Measurements from ENCODE around the gene LRP1-AS.

LRP1-AS gene

DNA sequence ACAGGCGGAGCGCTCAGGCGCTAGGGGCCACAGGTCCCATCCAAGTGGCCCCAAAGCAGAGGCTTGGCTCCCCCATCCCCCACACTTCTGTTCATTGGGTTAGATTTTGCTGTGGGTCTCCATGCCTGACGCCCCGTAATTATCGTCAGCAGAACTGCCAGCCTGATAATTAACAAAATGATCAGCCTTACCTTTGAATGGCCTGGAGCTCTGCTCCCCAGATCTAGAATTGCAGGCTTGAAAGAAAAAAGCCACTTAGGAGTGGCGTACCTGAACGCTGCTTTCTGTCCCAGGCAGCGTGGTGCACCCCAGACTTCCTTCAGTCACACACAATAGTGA lies 28.7 kb upstream of the LRP1-AS start:
- WGBS = 90% methylated on average over 9 of the region's 9 CpGs
- H3K18ac ChIP-seq (ENCODE audit: low read depth in 1 of 2, low read length in 2 of 2) = no peak overlapping the region
- peak overlapping the region; percentile 61 for H3K9ac ChIP-seq (ENCODE audit: low read length)
- H2BK120ac ChIP-seq (ENCODE audit: low read depth, low read length) = no peak overlapping the region
- H3K9me3 ChIP-seq (ENCODE audit: control insufficient read depth, low read length) = no peaks in the 10 kb centered on the region
- peaks cover 93 to 96% of the 10 kb centered on the region in 2 experiments for H3K36me3 ChIP-seq (ENCODE audit: control insufficient read depth in 1 of 2, insufficient read depth in 2 of 2, low read depth in 1 of 2, low read length in 2 of 2)
- H4K91ac ChIP-seq (ENCODE audit: low read length) = no peak overlapping the region
- no peak overlapping the region for H3K4me2 ChIP-seq (ENCODE audit: low read length, poor library complexity, severe bottlenecking)
- peaks cover 17% of the 10 kb centered on the region for H3K79me1 ChIP-seq (replicated peaks; ENCODE audit: low read length, poor library complexity, severe bottlenecking)
- H3K27me3 ChIP-seq (ENCODE audit: control insufficient read depth in 1 of 2, insufficient read depth in 1 of 2, low read length in 2 of 2) = no peaks in the 10 kb centered on the region
- H4K8ac ChIP-seq (ENCODE audit: low read length) = no peak overlapping the region
- H2BK5ac ChIP-seq (ENCODE audit: low read depth, low read length, poor library complexity, severe bottlenecking) = no peak overlapping the region
- H3K4me1 ChIP-seq (ENCODE audit: control insufficient read depth, insufficient read depth, low read depth, low read length) = peaks cover 3% of the 10 kb centered on the region
- H3K27ac ChIP-seq (ENCODE audit: low read length, poor library complexity, severe bottlenecking) = no peak overlapping the region
- no peak overlapping the region for H2BK15ac ChIP-seq (ENCODE audit: low read depth, poor library complexity, severe bottlenecking)
- H3K23ac ChIP-seq (ENCODE audit: low read length in 2 of 2) = no peak overlapping the region
- no peak for DNase-seq
- H2AFZ ChIP-seq (ENCODE audit: low read depth, low read length) = no peak overlapping the region
- H2AK5ac ChIP-seq (ENCODE audit: low read length, severe bottlenecking) = no peak overlapping the region
- H3K4ac ChIP-seq (ENCODE audit: low read depth in 1 of 2, low read length in 2 of 2) = no peak overlapping the region
- H3K14ac ChIP-seq (ENCODE audit: low read length in 2 of 2) = no peak overlapping the region
- no peak overlapping the region for H3K4me3 ChIP-seq (ENCODE audit: insufficient read depth in 1 of 2, low read depth in 1 of 2, low read length in 2 of 2)
- no peak overlapping the region for H2BK12ac ChIP-seq (ENCODE audit: low read length in 2 of 2)

DNA sequence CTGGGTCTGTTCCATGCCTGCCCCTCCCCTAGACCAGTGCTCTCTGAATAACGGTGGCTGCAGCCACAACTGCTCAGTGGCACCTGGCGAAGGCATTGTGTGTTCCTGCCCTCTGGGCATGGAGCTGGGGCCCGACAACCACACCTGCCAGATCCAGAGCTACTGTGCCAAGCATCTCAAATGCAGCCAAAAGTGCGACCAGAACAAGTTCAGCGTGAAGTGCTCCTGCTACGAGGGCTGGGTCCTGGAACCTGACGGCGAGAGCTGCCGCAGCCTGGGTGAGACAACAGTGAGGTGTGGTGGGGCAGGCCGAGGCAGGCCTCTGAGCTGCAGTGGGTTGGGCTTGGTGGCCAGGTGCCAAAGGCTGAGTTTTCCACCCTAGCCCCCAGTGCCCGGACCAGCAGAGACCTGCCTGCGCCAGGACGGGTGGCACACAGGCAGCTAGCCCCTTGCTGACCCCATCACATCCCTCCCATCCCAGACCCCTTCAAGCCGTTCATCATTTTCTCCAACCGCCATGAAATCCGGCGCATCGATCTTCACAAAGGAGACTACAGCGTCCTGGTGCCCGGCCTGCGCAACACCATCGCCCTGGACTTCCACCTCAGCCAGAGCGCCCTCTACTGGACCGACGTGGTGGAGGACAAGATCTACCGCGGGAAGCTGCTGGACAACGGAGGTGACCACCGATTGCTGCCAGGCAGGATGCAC lies 28.2 kb upstream of the LRP1-AS start:
- H4K8ac ChIP-seq (ENCODE audit: low read length) = no peak overlapping the region
- H2AFZ ChIP-seq (ENCODE audit: low read depth, low read length) = no peak overlapping the region
- no peak overlapping the region for H3K4me3 ChIP-seq (ENCODE audit: insufficient read depth in 1 of 2, low read depth in 1 of 2, low read length in 2 of 2)
- H3K9me3 ChIP-seq (ENCODE audit: control insufficient read depth, low read length) = no peaks in the 10 kb centered on the region
- H2BK15ac ChIP-seq (ENCODE audit: low read depth, poor library complexity, severe bottlenecking) = no peak overlapping the region
- DNase-seq = peak; percentile 71
- H2BK12ac ChIP-seq (ENCODE audit: low read length in 2 of 2) = no peak overlapping the region
- H3K9ac ChIP-seq (ENCODE audit: low read length) = peak overlapping the region; percentile 61
- H3K14ac ChIP-seq (ENCODE audit: low read length in 2 of 2) = no peak overlapping the region
- H3K4me2 ChIP-seq (ENCODE audit: low read length, poor library complexity, severe bottlenecking) = no peak overlapping the region
- H2BK5ac ChIP-seq (ENCODE audit: low read depth, low read length, poor library complexity, severe bottlenecking) = no peak overlapping the region
- WGBS = 77% methylated on average over 28 of the region's 29 CpGs
- H4K91ac ChIP-seq (ENCODE audit: low read length) = no peak overlapping the region
- H2AK5ac ChIP-seq (ENCODE audit: low read length, severe bottlenecking) = no peak overlapping the region
- no peak overlapping the region for H3K4ac ChIP-seq (ENCODE audit: low read depth in 1 of 2, low read length in 2 of 2)
- no peak overlapping the region for H3K27ac ChIP-seq (ENCODE audit: low read length, poor library complexity, severe bottlenecking)
- H3K36me3 ChIP-seq (ENCODE audit: control insufficient read depth in 1 of 2, insufficient read depth in 2 of 2, low read depth in 1 of 2, low read length in 2 of 2) = peaks cover 93 to 96% of the 10 kb centered on the region in 2 experiments
- H3K4me1 ChIP-seq (ENCODE audit: control insufficient read depth, insufficient read depth, low read depth, low read length) = peaks cover 3% of the 10 kb centered on the region
- H2BK120ac ChIP-seq (ENCODE audit: low read depth, low read length) = no peak overlapping the region
- H3K18ac ChIP-seq (ENCODE audit: low read depth in 1 of 2, low read length in 2 of 2) = no peak overlapping the region
- H3K23ac ChIP-seq (ENCODE audit: low read length in 2 of 2) = no peak overlapping the region
- peaks cover 19% of the 10 kb centered on the region for H3K79me1 ChIP-seq (replicated peaks; ENCODE audit: low read length, poor library complexity, severe bottlenecking)
- H3K27me3 ChIP-seq (ENCODE audit: control insufficient read depth in 1 of 2, insufficient read depth in 1 of 2, low read length in 2 of 2) = no peaks in the 10 kb centered on the region

DNA sequence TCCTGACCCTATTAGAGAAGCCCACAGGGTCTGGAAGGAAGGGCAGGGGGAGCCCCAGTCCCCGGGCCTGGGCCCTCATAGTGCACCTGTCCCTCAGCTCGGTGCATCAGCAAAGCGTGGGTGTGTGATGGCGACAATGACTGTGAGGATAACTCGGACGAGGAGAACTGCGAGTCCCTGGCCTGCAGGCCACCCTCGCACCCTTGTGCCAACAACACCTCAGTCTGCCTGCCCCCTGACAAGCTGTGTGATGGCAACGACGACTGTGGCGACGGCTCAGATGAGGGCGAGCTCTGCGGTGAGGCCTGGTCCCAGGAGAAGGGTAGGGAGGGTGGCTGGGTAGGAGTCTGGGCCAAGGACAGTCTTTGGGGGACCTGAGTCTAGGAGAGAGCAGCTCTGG lies 26.3 kb upstream of the LRP1-AS start:
- Histone ChIP-seq H3K4me3 (ENCODE audit: insufficient read depth in 1 of 2, low read depth in 1 of 2, low read length in 2 of 2) (no peak overlapping the region), H3K27ac (ENCODE audit: low read length, poor library complexity, severe bottlenecking) (no peak overlapping the region), H4K8ac (ENCODE audit: low read length) (no peak overlapping the region), H3K4me2 (ENCODE audit: low read length, poor library complexity, severe bottlenecking) (no peak overlapping the region), H2BK15ac (ENCODE audit: low read depth, poor library complexity, severe bottlenecking) (no peak overlapping the region), H4K91ac (ENCODE audit: low read length) (no peak overlapping the region), H3K36me3 (ENCODE audit: control insufficient read depth in 1 of 2, insufficient read depth in 2 of 2, low read depth in 1 of 2, low read length in 2 of 2) (peaks cover 93 to 96% of the 10 kb centered on the region in 2 experiments), H2BK12ac (ENCODE audit: low read length in 2 of 2) (no peak overlapping the region), H3K79me1 (replicated peaks; ENCODE audit: low read length, poor library complexity, severe bottlenecking) (peaks cover 19% of the 10 kb centered on the region), H3K14ac (ENCODE audit: low read length in 2 of 2) (no peak overlapping the region), H3K4me1 (ENCODE audit: control insufficient read depth, insufficient read depth, low read depth, low read length) (peaks cover 3% of the 10 kb centered on the region), H2AK5ac (ENCODE audit: low read length, severe bottlenecking) (no peak overlapping the region), H2BK120ac (ENCODE audit: low read depth, low read length) (no peak overlapping the region), H3K9me3 (ENCODE audit: control insufficient read depth, low read length) (no peaks in the 10 kb centered on the region), H3K27me3 (ENCODE audit: control insufficient read depth in 1 of 2, insufficient read depth in 1 of 2, low read length in 2 of 2) (no peaks in the 10 kb centered on the region), H3K18ac (ENCODE audit: low read depth in 1 of 2, low read length in 2 of 2) (no peak overlapping the region), H2BK5ac (ENCODE audit: low read depth, low read length, poor library complexity, severe bottlenecking) (no peak overlapping the region), H2AFZ (ENCODE audit: low read depth, low read length) (no peak overlapping the region), H3K9ac (ENCODE audit: low read length) (peak overlapping the region; percentile 12), H3K23ac (ENCODE audit: low read length in 2 of 2) (no peak overlapping the region), H3K4ac (ENCODE audit: low read depth in 1 of 2, low read length in 2 of 2) (no peak overlapping the region)
- DNase-seq = no peak
- 95% methylated on average over 13 of the region's 14 CpGs for WGBS

DNA sequence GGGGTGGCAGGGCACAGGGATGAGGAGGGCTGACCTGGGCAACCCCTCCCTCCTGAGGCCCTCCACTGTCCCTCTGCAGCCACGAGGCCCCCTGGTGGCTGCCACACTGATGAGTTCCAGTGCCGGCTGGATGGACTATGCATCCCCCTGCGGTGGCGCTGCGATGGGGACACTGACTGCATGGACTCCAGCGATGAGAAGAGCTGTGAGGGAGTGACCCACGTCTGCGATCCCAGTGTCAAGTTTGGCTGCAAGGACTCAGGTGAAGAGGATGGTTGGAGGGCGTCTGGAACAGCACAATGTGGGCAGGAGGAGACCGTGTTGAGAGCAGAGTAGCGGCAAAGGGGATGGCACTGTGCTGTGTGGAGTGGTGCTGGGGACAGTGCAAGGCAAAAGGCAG lies 25.7 kb upstream of the LRP1-AS start:
- Histone ChIP-seq H2BK120ac (ENCODE audit: low read depth, low read length) (no peak overlapping the region), H2BK5ac (ENCODE audit: low read depth, low read length, poor library complexity, severe bottlenecking) (no peak overlapping the region)

More for the DNA sequence above, 25.7 kb upstream of the LRP1-AS start:
- Histone ChIP-seq H3K23ac (ENCODE audit: low read length in 2 of 2) (no peak overlapping the region), H2BK12ac (ENCODE audit: low read length in 2 of 2) (no peak overlapping the region), H3K27me3 (ENCODE audit: control insufficient read depth in 1 of 2, insufficient read depth in 1 of 2, low read length in 2 of 2) (no peaks in the 10 kb centered on the region), H2AFZ (ENCODE audit: low read depth, low read length) (no peak overlapping the region), H3K14ac (ENCODE audit: low read length in 2 of 2) (no peak overlapping the region), H3K4me1 (ENCODE audit: control insufficient read depth, insufficient read depth, low read depth, low read length) (peaks cover 3% of the 10 kb centered on the region), H3K4ac (ENCODE audit: low read depth in 1 of 2, low read length in 2 of 2) (no peak overlapping the region), H4K8ac (ENCODE audit: low read length) (no peak overlapping the region), H2BK15ac (ENCODE audit: low read depth, poor library complexity, severe bottlenecking) (no peak overlapping the region), H3K79me1 (replicated peaks; ENCODE audit: low read length, poor library complexity, severe bottlenecking) (peaks cover 25% of the 10 kb centered on the region), H3K27ac (ENCODE audit: low read length, poor library complexity, severe bottlenecking) (no peak overlapping the region), H3K36me3 (ENCODE audit: control insufficient read depth in 1 of 2, insufficient read depth in 2 of 2, low read depth in 1 of 2, low read length in 2 of 2) (peaks cover 93 to 96% of the 10 kb centered on the region in 2 experiments), H2AK5ac (ENCODE audit: low read length, severe bottlenecking) (no peak overlapping the region), H3K4me2 (ENCODE audit: low read length, poor library complexity, severe bottlenecking) (no peak overlapping the region), H3K9ac (ENCODE audit: low read length) (peak overlapping the region; percentile 44), H3K9me3 (ENCODE audit: control insufficient read depth, low read length) (no peaks in the 10 kb centered on the region), H4K91ac (ENCODE audit: low read length) (no peak overlapping the region), H3K18ac (ENCODE audit: low read depth in 1 of 2, low read length in 2 of 2) (no peak overlapping the region), H3K4me3 (ENCODE audit: insufficient read depth in 1 of 2, low read depth in 1 of 2, low read length in 2 of 2) (no peak overlapping the region)
- peak; percentile 35 for DNase-seq
- WGBS = 80% methylated on average over 11 of the region's 11 CpGs

Measured in mesenchymal stem cell (in vitro differentiated cells and primary cell).